SIG-M5 (cell line): ENCODE results near the gene ARHGAP42.

Source experiments
- DNase-seq: peaks from one replicate; lab custom pipeline; 2025; lab: John Stamatoyannopoulos, UW

Gene ARHGAP42

GRCh38 chr11:100799445-100799844 lies 112.4 kb downstream of the ARHGAP42 start:
- no peak for DNase-seq

GRCh38 chr11:100800202-100800601 lies 113.1 kb downstream of the ARHGAP42 start:
- no peak for DNase-seq

- no peak for DNase-seq
Measured at GRCh38 chr11:100801225-100801999, 114.3 kb downstream of the ARHGAP42 start.

GRCh38 chr11:100805506-100806199 lies 118.6 kb downstream of the ARHGAP42 start:
- DNase-seq, result no peak

GRCh38 chr11:100806296-100806695 lies 119.2 kb downstream of the ARHGAP42 start:
- no peak for DNase-seq

GRCh38 chr11:100808904-100809491 lies 121.9 kb downstream of the ARHGAP42 start:
- no peak for DNase-seq

- DNase-seq, result no peak
Measured at GRCh38 chr11:100810146-100810545, 123.1 kb downstream of the ARHGAP42 start.

GRCh38 chr11:100810666-100811065 lies 123.6 kb downstream of the ARHGAP42 start:
- DNase-seq, result no peak

GRCh38 chr11:100812517-100812916 lies 125.4 kb downstream of the ARHGAP42 start:
- DNase-seq, result no peak

GRCh38 chr11:100815787-100816330 lies 128.8 kb downstream of the ARHGAP42 start:
- DNase-seq, result no peak

GRCh38 chr11:100816823-100817222 lies 129.7 kb downstream of the ARHGAP42 start:
- DNase-seq, result no peak

- no peak for DNase-seq
Measured at GRCh38 chr11:100817620-100818019, 130.5 kb downstream of the ARHGAP42 start.

GRCh38 chr11:100820621-100821020 lies 133.5 kb downstream of the ARHGAP42 start:
- no peak for DNase-seq

GRCh38 chr11:100821198-100821597 lies 134.1 kb downstream of the ARHGAP42 start:
- DNase-seq, result no peak

GRCh38 chr11:100823360-100823759 lies 136.3 kb downstream of the ARHGAP42 start:
- no peak for DNase-seq

GRCh38 chr11:100824041-100824809 lies 137.1 kb downstream of the ARHGAP42 start:
- DNase-seq, result no peak

GRCh38 chr11:100825626-100826025 lies 138.5 kb downstream of the ARHGAP42 start:
- no peak for DNase-seq

- DNase-seq, result no peak
Measured at GRCh38 chr11:100827934-100828661, 141.0 kb downstream of the ARHGAP42 start.

- DNase-seq, result no peak
Measured at GRCh38 chr11:100830274-100830673, 143.2 kb downstream of the ARHGAP42 start.

GRCh38 chr11:100830978-100831732 lies 144.1 kb downstream of the ARHGAP42 start:
- no peak for DNase-seq
